Subcutaneous abdominal adipose tissue (tissue), 5 donors: ENCODE measurements around the gene PDGFB.

Source experiments
- H3K27ac ChIP-seq: one replicate; pipeline ENCODE4 v1.7.0; 2013; ENCODE audit warnings: low read depth, mild to moderate bottlenecking, inconsistent platforms, low read length, moderate library complexity
- H3K27me3 ChIP-seq, 5 donors: one replicate each; pipeline ENCODE4 v1.7.0; 2013; ENCODE audit warnings: low read length in 5 of 5, inconsistent platforms in 1 of 5; ENCODE audit not compliant: control insufficient read depth in 5 of 5, insufficient read depth in 4 of 5
- H3K36me3 ChIP-seq, 5 donors: one replicate each; pipeline ENCODE4 v1.7.0; 2013; ENCODE audit warnings: low read length in 5 of 5; ENCODE audit not compliant: control insufficient read depth in 5 of 5, insufficient read depth in 5 of 5
- H3K4me1 ChIP-seq, 5 donors: one replicate each; pipeline ENCODE4 v1.7.0; 2013; ENCODE audit warnings: low read length in 5 of 5, mild to moderate bottlenecking in 3 of 5, moderate library complexity in 1 of 5; ENCODE audit not compliant: control insufficient read depth in 5 of 5, insufficient read depth in 5 of 5
- H3K4me3 ChIP-seq, 5 donors: one replicate each; pipeline ENCODE4 v1.7.0; 2013; ENCODE audit warnings: low read length in 5 of 5, low read depth in 1 of 5
- H3K9ac ChIP-seq, 5 donors: one replicate each; pipeline ENCODE4 v1.7.0; 2013; ENCODE audit warnings: low read length in 5 of 5, mild to moderate bottlenecking in 4 of 5, moderate library complexity in 3 of 5
- H3K9me3 ChIP-seq, 5 donors: one replicate each; pipeline ENCODE4 v1.7.0; 2013; ENCODE audit warnings: low read length in 5 of 5; ENCODE audit not compliant: control insufficient read depth in 5 of 5
- donor health status: healthy.
- donor health status: healthy.
- donor health status: healthy.
- donor health status: healthy.
- donor health status: healthy.

The PDGFB gene

GRCh38 chr22:39188809-39189208 is 56.0 kb downstream of the PDGFB start:
- Histone ChIP-seq H3K36me3 (no peaks in the 10 kb centered on the region), H3K4me3 (no peak overlapping the region), H3K27ac (no peak overlapping the region), H3K4me1 (peaks cover 0 to 21% (median 14%) of the 10 kb centered on the region in 5 donors), H3K27me3 (peaks cover 0 to 9% (median 4%) of the 10 kb centered on the region in 5 donors), H3K9ac (no peak overlapping the region), H3K9me3 (peaks cover 0 to 4% (median 3%) of the 10 kb centered on the region in 5 donors)

GRCh38 chr22:39185601-39186012 is 59.2 kb downstream of the PDGFB start:
- Histone ChIP-seq H3K27ac (peak overlapping the region; percentile 57), H3K4me1 (peaks cover 0 to 21% (median 14%) of the 10 kb centered on the region in 5 donors), H3K27me3 (peaks cover 0 to 9% (median 0%) of the 10 kb centered on the region in 5 donors), H3K9me3 (peaks cover 0 to 10% (median 6%) of the 10 kb centered on the region in 5 donors), H3K4me3 (no peak overlapping the region), H3K36me3 (no peaks in the 10 kb centered on the region), H3K9ac (peak overlapping the region in 1 of 5 donors; percentile 40)

- no peak overlapping the region for H3K4me3 ChIP-seq
- peaks cover 0 to 21% (median 14%) of the 10 kb centered on the region in 5 donors for H3K4me1 ChIP-seq
- peaks cover 0 to 10% (median 6%) of the 10 kb centered on the region in 5 donors for H3K9me3 ChIP-seq
- peaks cover 0 to 9% (median 0%) of the 10 kb centered on the region in 5 donors for H3K27me3 ChIP-seq
- no peaks in the 10 kb centered on the region for H3K36me3 ChIP-seq
- peak overlapping the region; percentile 57 for H3K27ac ChIP-seq
- H3K9ac ChIP-seq: peak overlapping the region in 2 of 5 donors; percentile 30 to 40
Observed at GRCh38 chr22:39184586-39185577, 59.9 kb downstream of the PDGFB start.

- peaks cover 0 to 9% (median 0%) of the 10 kb centered on the region in 5 donors for H3K27me3 ChIP-seq
- H3K9ac ChIP-seq: no peak overlapping the region
- peak overlapping the region; percentile 55 for H3K27ac ChIP-seq
- peaks cover 0 to 28% (median 14%) of the 10 kb centered on the region in 5 donors for H3K4me1 ChIP-seq
- H3K9me3 ChIP-seq: peaks cover 0 to 10% (median 6%) of the 10 kb centered on the region in 5 donors
- H3K36me3 ChIP-seq: no peaks in the 10 kb centered on the region
- no peak overlapping the region for H3K4me3 ChIP-seq
Observed at GRCh38 chr22:39183991-39184585, 60.7 kb downstream of the PDGFB start.

- Histone ChIP-seq H3K4me3 (no peak overlapping the region), H3K9me3 (peaks cover 0 to 10% (median 6%) of the 10 kb centered on the region in 5 donors), H3K27ac (no peak overlapping the region), H3K27me3 (peaks cover 0 to 9% (median 0%) of the 10 kb centered on the region in 5 donors), H3K36me3 (no peaks in the 10 kb centered on the region), H3K9ac (no peak overlapping the region), H3K4me1 (peaks cover 0 to 41% (median 18%) of the 10 kb centered on the region in 5 donors)
Observed at GRCh38 chr22:39182478-39183030, 62.2 kb downstream of the PDGFB start.

- Histone ChIP-seq H3K27ac (no peak overlapping the region), H3K4me1 (peaks cover 2 to 49% (median 25%) of the 10 kb centered on the region in 5 donors), H3K36me3 (no peaks in the 10 kb centered on the region), H3K4me3 (no peak overlapping the region), H3K9ac (no peak overlapping the region), H3K27me3 (peaks cover 0 to 9% (median 0%) of the 10 kb centered on the region in 5 donors), H3K9me3 (peaks cover 0 to 10% (median 6%) of the 10 kb centered on the region in 5 donors)
Observed at GRCh38 chr22:39181778-39182177, 63.0 kb downstream of the PDGFB start.

GRCh38 chr22:39181356-39181755 is 63.4 kb downstream of the PDGFB start:
- Histone ChIP-seq H3K4me1 (peaks cover 5 to 53% (median 30%) of the 10 kb centered on the region in 5 donors), H3K27ac (no peak overlapping the region)

GRCh38 chr22:39179841-39180335 is 64.9 kb downstream of the PDGFB start:
- peaks cover 0 to 4% (median 0%) of the 10 kb centered on the region in 5 donors for H3K27me3 ChIP-seq
- no peaks in the 10 kb centered on the region for H3K36me3 ChIP-seq
- peaks cover 0 to 8% (median 6%) of the 10 kb centered on the region in 5 donors for H3K9me3 ChIP-seq
- no peak overlapping the region for H3K27ac ChIP-seq
- H3K4me1 ChIP-seq: peaks cover 5 to 59% (median 35%) of the 10 kb centered on the region in 5 donors
- H3K4me3 ChIP-seq: no peak overlapping the region
- H3K9ac ChIP-seq: no peak overlapping the region

More at GRCh38 chr22:39181356-39181755, 63.4 kb downstream of the PDGFB start:
- Histone ChIP-seq H3K27me3 (peaks cover 0 to 9% (median 0%) of the 10 kb centered on the region in 5 donors), H3K9me3 (peaks cover 0 to 8% (median 6%) of the 10 kb centered on the region in 5 donors), H3K4me3 (no peak overlapping the region), H3K9ac (no peak overlapping the region), H3K36me3 (no peaks in the 10 kb centered on the region)

GRCh38 chr22:39179401-39179827 is 65.4 kb downstream of the PDGFB start:
- Histone ChIP-seq H3K4me3 (no peak overlapping the region), H3K36me3 (no peaks in the 10 kb centered on the region), H3K9ac (no peak overlapping the region), H3K27ac (no peak overlapping the region), H3K4me1 (peaks cover 5 to 60% (median 35%) of the 10 kb centered on the region in 5 donors), H3K27me3 (no peaks in the 10 kb centered on the region), H3K9me3 (peaks cover 0 to 8% (median 6%) of the 10 kb centered on the region in 5 donors)
